Measurements from ENCODE around the gene CWF19L2.

Gene CWF19L2

DNA sequence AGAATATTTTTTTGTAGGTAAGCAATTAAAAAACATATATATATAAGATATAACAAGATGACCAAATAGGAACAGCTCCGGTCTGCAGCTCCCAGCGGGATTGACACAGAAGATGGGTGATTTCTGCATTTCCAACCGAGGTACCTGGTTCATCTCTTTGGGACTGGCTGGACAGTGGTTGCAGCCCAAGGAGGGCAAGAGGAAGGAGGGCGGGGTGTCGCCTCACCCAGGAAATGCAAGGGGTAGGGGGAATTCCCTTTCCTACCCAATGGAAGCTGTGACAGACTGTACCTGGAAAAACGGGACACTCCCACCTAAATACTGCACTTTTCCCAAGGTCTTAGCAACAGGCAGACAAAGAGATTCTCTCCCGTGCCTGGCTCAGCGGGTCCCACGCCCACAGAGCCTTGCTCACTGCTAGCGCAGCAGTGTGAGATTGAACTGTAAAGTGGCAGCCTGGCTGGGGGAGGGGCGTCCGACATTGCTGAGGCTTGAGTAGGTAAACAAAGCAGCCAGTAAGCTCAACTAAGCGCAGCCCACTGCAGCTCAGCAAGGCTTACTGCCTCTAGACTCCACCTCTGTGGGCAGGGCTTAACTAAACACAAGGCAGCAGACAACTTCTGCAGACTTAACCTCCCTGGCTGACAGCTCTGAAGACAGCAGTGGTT lies 163.8 kb downstream of the CWF19L2 start:
- DNase-seq (ENCODE audit: low spot score) = no peak

DNA sequence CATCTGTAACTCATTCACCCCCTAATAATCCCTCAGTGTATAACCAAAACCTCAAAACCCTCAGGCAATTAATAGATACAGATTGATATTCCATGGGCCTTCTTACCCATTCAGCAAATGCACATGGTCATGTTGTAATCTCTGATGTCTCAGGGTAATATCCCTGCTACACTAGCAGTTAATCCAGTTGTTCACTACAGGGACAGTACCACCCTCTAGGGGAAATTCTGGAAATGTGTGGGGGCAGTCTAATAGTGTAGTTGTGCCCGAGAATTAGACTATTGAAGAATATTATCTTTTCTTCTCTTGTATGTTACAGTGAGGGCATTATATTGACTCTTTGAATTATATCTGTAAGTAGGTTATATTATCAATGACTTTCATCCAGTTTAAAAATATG lies 175.4 kb downstream of the CWF19L2 start:
- DNase-seq (ENCODE audit: low spot score) = no peak

All from putamen (tissue), 1 donor.